OCI-LY1 (cell line): ENCODE data around the gene CD300E.
A peak's percentile ranks its signal among the peaks of the same experiment; 100 is the strongest.

Experiments used
- H2AFZ ChIP-seq: fragments of 200-600 bp; sonication (generic), shearing (Covaris generic); 2 replicates; pipeline ENCODE4 v1.6.0; 2014; ENCODE audit warnings: antibody characterized with exemption, mild to moderate bottlenecking, low read length
- H3F3A ChIP-seq: fragments of 200-600 bp; sonication (generic), shearing (Covaris generic); 2 replicates; pipeline ENCODE4 v1.6.0; 2014; ENCODE audit warnings: mild to moderate bottlenecking, antibody characterized with exemption, low read length, moderate library complexity; ENCODE audit not compliant: insufficient read depth
- H3K27ac ChIP-seq: fragments of 200-600 bp; sonication (generic); 2 replicates; pipeline ENCODE4 v1.5.1; 2014; ENCODE audit warnings: low read length, mixed run types, mild to moderate bottlenecking, low read depth; ENCODE audit not compliant: poor library complexity, severe bottlenecking
- H3K27me3 ChIP-seq: fragments of 200-600 bp; sonication (generic); 2 replicates; pipeline ENCODE4 v1.6.0; 2014; ENCODE audit warnings: antibody characterized with exemption, mild to moderate bottlenecking, low read length, moderate library complexity; ENCODE audit not compliant: insufficient read depth
- H3K36me3 ChIP-seq: fragments of 200-600 bp; sonication (generic); 2 replicates; pipeline ENCODE4 v1.6.1; 2014; ENCODE audit warnings: mild to moderate bottlenecking, antibody characterized with exemption, low read length, moderate library complexity, mixed read lengths; ENCODE audit not compliant: insufficient read depth
- H3K4me1 ChIP-seq: fragments of 200-600 bp; sonication (generic); 2 replicates; pipeline ENCODE4 v1.5.1; 2014; ENCODE audit warnings: mild to moderate bottlenecking, low read length, moderate library complexity; ENCODE audit not compliant: insufficient read depth, severe bottlenecking
- H3K4me2 ChIP-seq: fragments of 200-600 bp; sonication (generic), shearing (Covaris generic); 2 replicates; pipeline ENCODE4 v1.6.1; 2014; ENCODE audit warnings: low read length
- H3K4me3 ChIP-seq: fragments of 200-600 bp; sonication (generic); 2 replicates; pipeline ENCODE4 v1.5.1; 2014; ENCODE audit warnings: low read length, low read depth, mild to moderate bottlenecking, mixed read lengths; ENCODE audit not compliant: poor library complexity, severe bottlenecking
- H3K79me2 ChIP-seq: fragments of 200-600 bp; shearing (Covaris generic); 2 replicates; pipeline ENCODE4 v1.6.1; 2016; ENCODE audit warnings: mixed run types, low read length, mixed read lengths; ENCODE audit not compliant: insufficient read depth
- H3K9ac ChIP-seq: fragments of 200-600 bp; sonication (generic), shearing (Covaris generic); 2 replicates; pipeline ENCODE4 v1.6.1; 2014; ENCODE audit warnings: mild to moderate bottlenecking, low read length, mixed read lengths
- H3K9me2 ChIP-seq: fragments of 200-600 bp; sonication (generic), shearing (Covaris generic); 2 replicates; pipeline ENCODE4 v1.6.1; 2014; ENCODE audit warnings: low read depth, mild to moderate bottlenecking, low read length, mixed read lengths
- H3K9me3 ChIP-seq: fragments of 200-600 bp; shearing (Covaris generic); 2 replicates; pipeline ENCODE4 v1.6.1; 2014; ENCODE audit warnings: low read length, mixed read lengths
- H4K20me1 ChIP-seq: fragments of 200-600 bp; sonication (generic), shearing (Covaris generic); 2 replicates; pipeline ENCODE4 v1.6.0; 2016; ENCODE audit warnings: mild to moderate bottlenecking, low read length; ENCODE audit not compliant: insufficient read depth
- CTCF ChIP-seq: fragments of 200-600 bp; sonication (generic), shearing (Covaris generic); IDR thresholded peaks from 2 replicates; pipeline ENCODE4 v1.5.1; 2017; ENCODE audit warnings: mild to moderate bottlenecking, antibody characterized with exemption, low read length, moderate library complexity, mixed read lengths
- EZH2 ChIP-seq: fragments of 200-600 bp; sonication (generic), shearing (Covaris generic); IDR thresholded peaks from 2 replicates; pipeline ENCODE4 v1.8.0; 2017; ENCODE audit warnings: borderline replicate concordance, mixed run types, mild to moderate bottlenecking, antibody characterized with exemption, low read length, moderate library complexity, mixed read lengths

The CD300E gene

GRCh38 chr17:74647871-74648672 lies 24.5 kb upstream of the CD300E start:
- TF ChIP-seq EZH2 (no peak), CTCF (no peak)
- H3K9me3 ChIP-seq = no peaks in the 10 kb centered on the region
- no peaks in the 10 kb centered on the region for H3F3A ChIP-seq
- H3K9ac ChIP-seq = no peak overlapping the region
- no peak overlapping the region for H3K27ac ChIP-seq
- no peaks in the 10 kb centered on the region for H4K20me1 ChIP-seq
- no peaks in the 10 kb centered on the region for H3K9me2 ChIP-seq
- H3K36me3 ChIP-seq = no peaks in the 10 kb centered on the region
- H3K4me2 ChIP-seq = no peak overlapping the region
- no peak overlapping the region for H3K4me3 ChIP-seq
- no peaks in the 10 kb centered on the region for H3K4me1 ChIP-seq
- 0 out of 2 replicates have a peak, but pooled peaks cover 3% of the 10 kb centered on the region for H3K27me3 ChIP-seq
- H2AFZ ChIP-seq = no peak overlapping the region
- H3K79me2 ChIP-seq = no peaks in the 10 kb centered on the region

DNA sequence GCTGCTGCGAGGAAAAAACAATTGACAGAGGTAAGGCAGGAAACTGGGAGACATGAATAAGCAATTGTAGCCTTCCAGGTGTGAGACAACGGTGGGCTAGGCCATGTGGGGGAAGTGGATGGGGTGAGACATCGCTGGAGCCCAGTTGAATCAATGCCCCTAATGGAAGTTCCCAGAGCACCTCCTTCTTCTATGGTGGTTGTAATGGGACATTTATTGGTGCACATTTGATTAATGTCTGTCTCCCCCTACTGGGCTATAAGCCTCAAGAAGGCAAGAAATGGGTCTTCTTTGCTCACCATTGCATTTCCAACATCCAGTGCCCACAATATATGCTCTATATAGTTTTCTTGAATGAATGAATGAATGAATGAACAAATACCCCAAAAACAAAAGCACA lies 22.7 kb upstream of the CD300E start:
- no peaks in the 10 kb centered on the region for H3F3A ChIP-seq
- H3K9ac ChIP-seq = no peak overlapping the region
- no peak overlapping the region for H2AFZ ChIP-seq
- H3K4me1 ChIP-seq = no peaks in the 10 kb centered on the region
- no peaks in the 10 kb centered on the region for H3K9me3 ChIP-seq
- TF ChIP-seq CTCF (peak; percentile 46), EZH2 (no peak)
- no peaks in the 10 kb centered on the region for H3K79me2 ChIP-seq
- no peaks in the 10 kb centered on the region for H3K9me2 ChIP-seq
- no peaks in the 10 kb centered on the region for H4K20me1 ChIP-seq
- H3K27me3 ChIP-seq = 0 out of 2 replicates have a peak, but pooled peaks cover 3% of the 10 kb centered on the region
- H3K36me3 ChIP-seq = no peaks in the 10 kb centered on the region
- no peak overlapping the region for H3K27ac ChIP-seq
- H3K4me3 ChIP-seq = no peak overlapping the region
- H3K4me2 ChIP-seq = no peak overlapping the region

GRCh38 chr17:74645010-74645409 lies 21.5 kb upstream of the CD300E start:
- no peaks in the 10 kb centered on the region for H3K4me1 ChIP-seq
- no peak overlapping the region for H3K27ac ChIP-seq
- H3K79me2 ChIP-seq = no peaks in the 10 kb centered on the region
- H3K9ac ChIP-seq = no peak overlapping the region
- no peak overlapping the region for H3K4me3 ChIP-seq
- H3F3A ChIP-seq = no peaks in the 10 kb centered on the region
- H3K27me3 ChIP-seq = 0 out of 2 replicates have a peak, but pooled peaks cover 3% of the 10 kb centered on the region
- no peak for TF ChIP-seq CTCF
- no peak for TF ChIP-seq EZH2
- H4K20me1 ChIP-seq = no peaks in the 10 kb centered on the region
- H2AFZ ChIP-seq = no peak overlapping the region
- no peaks in the 10 kb centered on the region for H3K9me3 ChIP-seq
- H3K4me2 ChIP-seq = no peak overlapping the region
- no peaks in the 10 kb centered on the region for H3K9me2 ChIP-seq
- H3K36me3 ChIP-seq = no peaks in the 10 kb centered on the region
